Measurements from ENCODE around the gene MYORG.

DNA sequence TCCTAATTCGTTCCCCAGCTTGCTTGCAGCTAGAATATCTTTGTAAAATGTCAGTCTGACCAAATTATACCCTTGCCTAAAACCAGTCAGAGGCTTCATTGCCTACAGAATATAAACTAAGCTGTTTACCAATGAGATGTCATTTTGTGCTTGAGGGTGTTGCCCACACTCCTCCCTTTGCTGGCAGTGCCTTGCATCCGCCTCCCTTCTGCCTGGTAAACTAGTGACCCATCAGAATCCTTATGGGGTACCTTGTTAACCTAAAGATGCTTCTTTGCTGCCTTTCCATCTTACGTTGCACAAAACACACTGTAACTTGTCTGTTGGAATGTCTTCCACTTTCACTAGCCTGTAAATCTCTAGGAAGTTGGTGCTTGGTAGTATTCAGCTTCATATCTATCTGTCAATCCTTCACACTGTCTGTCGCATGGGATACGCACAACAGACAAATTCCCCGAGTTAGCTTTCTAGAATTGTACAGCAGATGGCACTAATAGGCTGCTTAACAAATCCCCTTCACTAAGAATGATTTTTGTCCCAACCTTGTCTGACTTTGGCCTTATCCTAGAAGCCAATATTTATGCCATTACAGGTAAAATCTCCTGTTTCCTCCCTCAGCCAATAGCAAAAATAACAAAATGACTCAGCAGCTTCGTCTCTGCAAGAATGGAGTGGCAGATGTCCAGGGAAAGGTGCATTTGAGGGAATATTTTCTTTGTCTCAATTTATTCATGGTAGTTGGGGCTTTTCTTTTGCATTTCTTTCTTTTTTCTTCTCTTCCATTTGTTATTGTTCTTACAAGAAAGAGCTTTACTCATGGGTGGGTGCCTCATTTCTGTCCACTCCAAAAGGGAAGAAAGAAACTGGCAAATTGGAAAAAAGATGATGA lies 44.4 kb downstream of the MYORG start:
- 0 out of 2 replicates have a peak, but pooled peaks have one; percentile 27 for TF ChIP-seq SMC3 (conservative IDR thresholded peaks at IDR 0.05; ENCODE audit: insufficient read depth, low read depth, low read length)
- TF ChIP-seq, protein P1, sequence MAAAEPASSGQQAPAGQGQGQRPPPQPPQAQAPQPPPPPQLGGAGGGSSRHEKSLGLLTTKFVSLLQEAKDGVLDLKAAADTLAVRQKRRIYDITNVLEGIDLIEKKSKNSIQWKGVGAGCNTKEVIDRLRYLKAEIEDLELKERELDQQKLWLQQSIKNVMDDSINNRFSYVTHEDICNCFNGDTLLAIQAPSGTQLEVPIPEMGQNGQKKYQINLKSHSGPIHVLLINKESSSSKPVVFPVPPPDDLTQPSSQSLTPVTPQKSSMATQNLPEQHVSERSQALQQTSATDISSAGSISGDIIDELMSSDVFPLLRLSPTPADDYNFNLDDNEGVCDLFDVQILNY (CRISPR knock-in tag; IDR thresholded peaks at IDR 0.05) = no peak

Measured in K562 (cell line).